Aorta (tissue), 5 donors: Measurements from ENCODE around the gene OR2Z1. TPM values are rescaled to one million over a fixed set of nuclear protein-coding genes. Genes with fewer than 3 reads are reported as not detected.
"Not testable (repeated sequence)": the region's sequence is repeated elsewhere in the genome, so short reads cannot be mapped to it uniquely, and the experiment has no call there.

ENCODE experiments used
- ATAC-seq: fragments of 200-7000 bp; cut with Tn5 transposase; one replicate; pipeline ENCODE4 v1.9.1; 2022; ENCODE audit warnings: moderate library complexity; ENCODE audit not compliant: low FRiP score
- DNase-seq, 2 donors: peaks; one replicate each; pipeline ENCODE4 v3.0.0-alpha.2; 2020
- H3K27ac ChIP-seq, 2 donors: one replicate each; pipeline ENCODE4 v1.5.1; 2013; ENCODE audit warnings: low read length in 2 of 2, mild to moderate bottlenecking in 2 of 2, moderate library complexity in 2 of 2, control low read depth in 1 of 2, inconsistent platforms in 1 of 2, low read depth in 1 of 2
- H3K27me3 ChIP-seq, 2 donors: one replicate each; pipeline ENCODE4 v1.6.1; 2013; ENCODE audit warnings: control low read depth in 1 of 2, low read length in 1 of 2, mild to moderate bottlenecking in 1 of 2, moderate library complexity in 1 of 2; ENCODE audit not compliant: insufficient read depth in 2 of 2, control insufficient read depth in 1 of 2
- H3K36me3 ChIP-seq, 2 donors: one replicate each; pipeline ENCODE4 v1.6.1; 2013; ENCODE audit warnings: control low read depth in 1 of 2, low read length in 1 of 2, mild to moderate bottlenecking in 1 of 2; ENCODE audit not compliant: insufficient read depth in 2 of 2, control insufficient read depth in 1 of 2
- H3K4me1 ChIP-seq, 2 donors: one replicate each; pipeline ENCODE4 v1.6.1; 2013; ENCODE audit warnings: low read length in 2 of 2, control low read depth in 1 of 2, mild to moderate bottlenecking in 1 of 2, moderate library complexity in 1 of 2; ENCODE audit not compliant: insufficient read depth in 2 of 2, control insufficient read depth in 1 of 2
- H3K4me3 ChIP-seq, 2 donors: one replicate each; pipeline ENCODE4 v1.5.1; 2013; ENCODE audit warnings: low read length in 2 of 2, control low read depth in 1 of 2, mild to moderate bottlenecking in 1 of 2
- H3K9me3 ChIP-seq: one replicate; pipeline ENCODE4 v1.6.1; 2013; ENCODE audit warnings: mild to moderate bottlenecking, low read length; ENCODE audit not compliant: control insufficient read depth
- WGBS, 2 donors: extraction: QIAGEN DNeasy Blood & Tissue Kit; methylation state at CpG; one replicate each; pipeline ENCODE4 v1.1.7; 2013; 5-methylcytosine and 5-hydroxymethylcytosine counted together
- intact Hi-C, 2 donors: fragments of 100-400 bp; cut with DNase I; formaldehyde crosslinking; loops; one replicate each; pipeline versions ENCODE4 v1.14.2 to v1.15.0; 2022
- polyA plus RNA-seq, 2 donors: library from polyadenylated mRNA; stranded (reverse); fragments of 200-250 nt; gene quantifications; one replicate each; pipeline ENCODE4 v1.2.3, GENCODE V29; 2013
- total RNA-seq, 2 donors: library from RNA; stranded (reverse); fragmentation: NEBNext Ultra II Directional; extraction: Animal tissue kit (Norgen Biotek cat#: 25700); gene quantifications; one replicate each; pipeline ENCODE4 v1.2.1, GENCODE V29; 2021
- donor health status: healthy with polysubstance abuse.
- donor health status: Bipolar disorder and iron deficiency.
- donor health status: DM: no; HTN: no; CAD: no.
- donor health status: DM: no; HTN: no; CAD: no.
- donor health status: DM: yes; HTN: yes; CAD: no.

Gene OR2Z1
- total and polyA plus RNA-seq, 4 donors: not detected

DNA sequence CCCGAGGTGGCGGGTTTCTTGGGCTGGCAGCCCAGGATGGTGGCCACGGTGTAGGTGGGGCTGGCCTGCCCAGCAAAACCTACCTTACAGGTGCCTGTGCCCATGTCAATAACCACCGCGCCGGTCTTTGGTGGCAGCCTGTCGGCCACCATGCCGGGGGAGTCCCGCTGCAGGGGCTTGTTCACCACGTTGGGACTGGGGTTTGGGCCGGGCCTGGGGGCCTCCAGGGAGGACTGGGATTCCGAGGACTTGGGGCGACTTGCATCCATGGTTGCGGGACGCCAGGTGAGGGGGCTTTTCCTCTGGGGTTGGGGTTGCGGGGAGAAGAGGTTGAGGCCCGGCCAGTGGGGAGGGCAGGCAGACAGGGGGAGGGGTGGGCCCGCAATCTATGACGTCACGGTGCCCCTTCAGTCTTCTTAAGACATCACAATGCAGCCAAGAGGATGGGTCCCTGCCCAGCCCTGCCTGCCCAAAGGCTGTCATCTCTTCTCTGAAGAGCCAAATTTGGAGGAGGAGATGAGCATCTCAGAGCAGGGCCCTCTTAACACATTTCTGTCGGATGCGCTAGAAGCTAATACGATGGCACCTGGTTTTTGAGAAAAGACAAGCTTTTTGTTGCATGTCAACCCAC is 22.9 kb upstream of the OR2Z1 start, which contains the start of gene ACTL9:
Gene ACTL9, minus strand, starts transcription at position 363 of the 631 bp plus-strand sequence. Its CDS starts 94 bp downstream, at position 269.
- intact Hi-C loops: no loop called here
- Histone ChIP-seq H3K27me3 (peaks cover 0 to 1% of the 10 kb centered on the region in 2 donors), H3K4me1 (no peaks in the 10 kb centered on the region), H3K36me3 (no peaks in the 10 kb centered on the region), H3K4me3 (no peak within 1 kb of the TSS), H3K27ac (no peak within 1 kb of the TSS), H3K9me3 (no peaks in the 10 kb centered on the region)
- DNase-seq (no peak), ATAC-seq (no peak)
- WGBS, 2 donors: 55 to 63% methylated on average over 23 of the region's 23 CpGs

DNA sequence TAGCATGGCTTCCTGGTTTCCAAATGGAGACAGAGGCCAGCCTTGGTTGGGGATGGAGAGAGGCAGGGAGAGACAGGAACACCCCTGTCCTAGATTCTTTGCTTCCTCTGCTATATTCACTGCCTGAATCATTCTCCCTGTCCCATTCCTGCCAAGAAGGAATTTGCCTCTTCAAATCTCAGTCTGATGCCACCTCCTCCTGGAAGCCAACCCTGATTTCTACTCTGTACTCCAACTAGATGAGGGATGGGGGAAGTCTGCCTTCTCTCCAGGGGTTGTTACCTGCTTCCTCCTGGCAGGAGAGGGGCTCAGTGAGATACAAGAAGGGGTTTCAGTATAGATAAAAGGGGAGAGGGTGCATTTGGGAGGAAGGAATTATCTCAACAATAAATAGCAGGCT is 21.5 kb upstream of the OR2Z1 start:
- DNase-seq (no peak), ATAC-seq (no peak)
- no peaks in the 10 kb centered on the region for H3K4me1 ChIP-seq
- H3K27ac ChIP-seq: no peak overlapping the region
- no peaks in the 10 kb centered on the region for H3K9me3 ChIP-seq
- H3K27me3 ChIP-seq: peaks cover 0 to 1% of the 10 kb centered on the region in 2 donors
- no peak overlapping the region for H3K4me3 ChIP-seq
- no peaks in the 10 kb centered on the region for H3K36me3 ChIP-seq
- intact Hi-C loops: no loop called here

DNA sequence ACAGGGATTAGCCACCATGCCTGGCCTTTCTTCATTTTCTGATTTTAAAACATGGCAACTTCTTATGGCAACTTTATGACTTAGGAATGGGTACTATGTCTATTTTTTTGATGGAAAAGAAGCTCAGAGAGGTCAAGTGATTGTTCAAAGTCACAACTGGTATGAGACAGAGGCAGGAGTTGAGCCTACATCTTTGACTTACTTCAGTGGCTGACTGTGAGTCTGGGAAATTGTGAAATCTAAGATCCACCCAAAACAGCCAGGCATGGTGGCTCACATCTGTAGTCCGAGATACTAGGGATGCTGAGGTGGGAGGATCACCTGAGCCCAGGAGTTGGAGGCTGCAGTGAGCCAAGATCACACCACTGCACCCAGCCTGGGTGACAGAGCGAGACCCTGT is 20.5 kb upstream of the OR2Z1 start:
- H3K4me1 ChIP-seq: no peaks in the 10 kb centered on the region
- intact Hi-C loops: no loop called here
- no peak overlapping the region for H3K4me3 ChIP-seq
- H3K36me3 ChIP-seq: no peaks in the 10 kb centered on the region
- no peak overlapping the region for H3K27ac ChIP-seq
- no peaks in the 10 kb centered on the region for H3K9me3 ChIP-seq
- DNase-seq (no peak), ATAC-seq (no peak)
- peaks cover 0 to 1% of the 10 kb centered on the region in 2 donors for H3K27me3 ChIP-seq
- 71 to 76% methylated on average over 2 of the region's 2 CpGs for WGBS, 2 donors

DNA sequence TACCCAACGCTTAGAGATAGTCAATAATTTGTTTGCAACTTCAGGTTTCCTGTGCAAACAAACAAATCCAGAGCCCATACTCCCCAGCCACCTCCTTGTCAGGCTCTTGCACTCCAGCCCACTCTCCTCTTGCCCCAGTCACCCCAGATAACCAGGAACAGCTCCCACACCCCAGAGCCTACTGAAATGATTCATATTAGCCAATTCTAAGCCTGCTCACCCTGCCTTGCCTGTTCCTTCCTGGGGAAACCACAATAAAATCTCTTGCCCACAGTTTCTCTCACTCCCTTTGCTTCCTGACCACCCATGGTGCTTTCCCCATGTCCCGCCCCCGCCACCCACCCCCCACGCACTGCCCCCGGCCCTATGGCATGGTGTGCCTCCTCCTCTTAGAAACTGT is 19.1 kb upstream of the OR2Z1 start:
- no peaks in the 10 kb centered on the region for H3K9me3 ChIP-seq
- WGBS, 2 donors: 41 to 42% methylated on average over 5 of the region's 5 CpGs
- no peaks in the 10 kb centered on the region for H3K4me1 ChIP-seq
- intact Hi-C loops: no loop called here
- H3K4me3 ChIP-seq: no peak overlapping the region
- H3K27me3 ChIP-seq: peaks cover 0 to 1% of the 10 kb centered on the region in 2 donors
- no peak for DNase-seq
- ATAC-seq: no peak
- no peaks in the 10 kb centered on the region for H3K36me3 ChIP-seq
- no peak overlapping the region for H3K27ac ChIP-seq

DNA sequence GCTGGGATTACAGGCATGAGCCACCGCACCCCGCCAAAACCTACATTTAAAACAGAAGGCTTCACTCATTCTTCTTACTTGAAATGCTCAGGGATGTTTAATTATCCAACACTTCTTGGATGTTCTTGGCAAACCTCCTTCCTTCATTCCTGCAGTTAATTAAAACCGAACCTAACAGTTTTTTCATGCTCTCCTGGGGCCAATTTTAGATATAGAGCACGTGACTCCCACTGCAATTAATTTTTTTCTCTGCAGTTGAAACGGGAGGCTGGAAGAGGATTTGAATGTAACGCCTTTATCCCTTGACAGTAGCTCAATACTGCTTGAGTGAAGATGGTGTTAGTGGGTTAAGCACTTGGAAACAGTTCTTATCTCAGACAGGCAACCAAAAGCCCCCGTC is 18.2 kb upstream of the OR2Z1 start:
- no peak overlapping the region for H3K4me3 ChIP-seq
- no peak overlapping the region for H3K27ac ChIP-seq
- intact Hi-C loops: no loop called here
- H3K9me3 ChIP-seq: no peaks in the 10 kb centered on the region
- WGBS, 2 donors: 41 to 44% methylated on average over 7 of the region's 7 CpGs
- DNase-seq (no peak), ATAC-seq (no peak)
- no peaks in the 10 kb centered on the region for H3K4me1 ChIP-seq
- peaks cover 0 to 1% of the 10 kb centered on the region in 2 donors for H3K27me3 ChIP-seq
- no peaks in the 10 kb centered on the region for H3K36me3 ChIP-seq

DNA sequence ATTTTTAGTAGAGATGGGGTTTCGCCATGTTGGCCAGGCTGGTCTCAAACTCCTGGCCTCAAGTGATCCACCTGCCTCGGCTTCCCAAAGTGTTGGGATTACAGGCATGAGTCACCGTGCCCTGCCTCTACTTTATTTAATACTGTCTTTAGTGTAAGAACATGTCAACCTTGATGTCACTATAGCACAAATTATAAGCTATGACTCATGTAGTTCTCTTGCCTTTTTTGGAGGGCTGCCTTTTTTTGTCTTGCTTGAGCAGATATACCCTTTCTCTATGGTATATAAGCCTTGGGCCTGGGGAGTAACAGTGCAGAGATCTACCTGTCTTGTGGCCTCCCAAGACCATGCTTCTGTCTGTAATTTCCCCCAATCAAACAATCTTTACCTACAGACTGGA is 16.1 kb upstream of the OR2Z1 start:
- H3K4me1 ChIP-seq, H3K27ac ChIP-seq, intact Hi-C loops, H3K4me3 ChIP-seq, H3K9me3 ChIP-seq, DNase-seq, ATAC-seq, H3K27me3 ChIP-seq, H3K36me3 ChIP-seq: not testable (repeated sequence)
- 75 to 79% methylated on average over 3 of the region's 3 CpGs for WGBS, 2 donors

DNA sequence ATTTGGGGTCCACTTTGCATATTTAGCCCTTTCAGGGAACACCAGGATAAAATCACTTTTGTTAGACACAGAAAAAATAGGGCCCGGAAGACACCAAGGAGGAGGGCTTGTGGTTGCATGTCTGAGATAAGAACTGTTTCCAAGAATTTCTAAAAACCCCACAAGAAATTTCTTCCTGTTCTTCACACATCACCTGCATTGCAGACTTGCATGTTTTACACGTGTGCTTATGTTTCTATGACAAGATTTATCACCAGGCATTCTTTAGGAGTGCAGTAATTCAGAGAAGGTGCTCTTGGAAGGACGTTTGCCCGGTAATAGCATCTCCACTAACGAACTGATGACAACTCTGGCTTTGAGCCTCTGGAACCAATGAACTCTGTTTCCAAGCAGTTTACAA is 15.7 kb upstream of the OR2Z1 start:
- no peak overlapping the region for H3K4me3 ChIP-seq
- H3K4me1 ChIP-seq: no peaks in the 10 kb centered on the region
- no peak for DNase-seq
- no peak for ATAC-seq
- no peak overlapping the region for H3K27ac ChIP-seq
- WGBS, 2 donors: 32 to 45% methylated on average over 5 of the region's 5 CpGs
- no peaks in the 10 kb centered on the region for H3K36me3 ChIP-seq
- no peaks in the 10 kb centered on the region for H3K9me3 ChIP-seq
- no peaks in the 10 kb centered on the region for H3K27me3 ChIP-seq
- intact Hi-C loops: no loop called here

DNA sequence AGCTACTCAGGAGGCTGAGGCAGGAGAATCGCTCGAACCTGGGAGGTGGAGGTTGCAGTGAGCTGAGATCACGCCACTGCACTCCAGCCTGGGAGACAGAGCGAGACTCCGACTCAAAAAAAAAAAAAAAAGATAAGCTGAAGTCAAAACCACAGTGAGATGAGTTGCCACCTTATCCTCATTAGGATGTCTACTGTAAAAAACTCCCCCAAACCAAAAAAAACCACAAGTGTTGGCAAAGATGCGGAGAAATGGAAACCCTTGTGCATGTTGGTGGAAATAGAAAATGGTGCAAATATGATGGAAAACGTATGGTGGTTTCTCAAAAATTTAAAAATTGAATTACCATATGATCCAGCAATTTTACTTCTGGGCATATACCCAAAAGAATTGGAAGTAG is 11.1 kb upstream of the OR2Z1 start:
- H3K27me3 ChIP-seq, H3K4me1 ChIP-seq, H3K27ac ChIP-seq, H3K9me3 ChIP-seq, DNase-seq, H3K36me3 ChIP-seq, H3K4me3 ChIP-seq, ATAC-seq, intact Hi-C loops: not testable (repeated sequence)
- WGBS, 2 donors: 84 to 88% methylated on average over 7 of the region's 7 CpGs

DNA sequence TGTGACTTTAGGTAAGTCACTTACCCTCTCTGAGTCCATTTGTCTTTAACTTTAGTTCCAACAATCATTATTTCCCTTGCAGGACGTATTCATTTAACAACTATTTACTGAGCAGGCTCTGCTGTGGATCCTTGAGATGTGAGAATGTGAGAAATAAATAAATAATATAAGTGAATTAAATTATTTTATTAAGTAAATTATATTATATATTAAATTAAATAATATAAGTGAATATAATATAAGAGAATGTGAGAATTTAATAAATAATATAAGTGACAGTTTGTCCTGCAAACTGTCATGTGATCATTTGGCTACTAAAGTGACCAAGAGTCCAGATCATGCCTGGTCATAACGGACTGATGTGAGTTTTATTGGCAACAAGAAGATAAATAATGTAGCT is 598 bp downstream of the OR2Z1 start:
- 43 to 51% methylated on average over 2 of the region's 2 CpGs for WGBS, 2 donors
- no peak for ATAC-seq
- no peaks in the 10 kb centered on the region for H3K9me3 ChIP-seq
- no peaks in the 10 kb centered on the region for H3K4me1 ChIP-seq
- H3K36me3 ChIP-seq: no peaks in the 10 kb centered on the region
- no peak for DNase-seq
- intact Hi-C loops: no loop called here
- no peak overlapping the region for H3K4me3 ChIP-seq
- H3K27me3 ChIP-seq: no peaks in the 10 kb centered on the region
- no peak overlapping the region for H3K27ac ChIP-seq
